NCI-H2196 (cell line): ENCODE results near the gene DNAH2.

Experiments used
- DNase-seq: peaks from one replicate; lab custom pipeline; 2025; ENCODE audit not compliant: unreplicated experiment; lab: John Stamatoyannopoulos, UW

DNAH2 gene

GRCh38 chr17:7719661-7720060 lies 2.1 kb downstream of the DNAH2 start:
- DNase-seq, result no peak

GRCh38 chr17:7720125-7720524 lies 2.6 kb downstream of the DNAH2 start:
- no peak for DNase-seq

- DNase-seq, result no peak
Measured at GRCh38 chr17:7721612-7722011, 4.1 kb downstream of the DNAH2 start.

GRCh38 chr17:7727886-7728285 lies 10.3 kb downstream of the DNAH2 start:
- DNase-seq, result no peak

GRCh38 chr17:7729816-7730215 lies 12.3 kb downstream of the DNAH2 start:
- no peak for DNase-seq

- DNase-seq, result no peak
Measured at GRCh38 chr17:7732981-7733539, 15.5 kb downstream of the DNAH2 start.

GRCh38 chr17:7737601-7738000 lies 20.1 kb downstream of the DNAH2 start:
- no peak for DNase-seq

GRCh38 chr17:7739746-7740145 lies 22.2 kb downstream of the DNAH2 start:
- no peak for DNase-seq

GRCh38 chr17:7740481-7741001 lies 23.0 kb downstream of the DNAH2 start:
- DNase-seq, result no peak

- no peak for DNase-seq
Measured at GRCh38 chr17:7742729-7743128, 25.2 kb downstream of the DNAH2 start.

GRCh38 chr17:7744416-7744815 lies 26.9 kb downstream of the DNAH2 start:
- no peak for DNase-seq

GRCh38 chr17:7745748-7746470 lies 28.4 kb downstream of the DNAH2 start:
- no peak for DNase-seq

GRCh38 chr17:7747635-7748071 lies 30.1 kb downstream of the DNAH2 start:
- no peak for DNase-seq

GRCh38 chr17:7748076-7748775 lies 30.7 kb downstream of the DNAH2 start:
- no peak for DNase-seq

GRCh38 chr17:7750321-7750821 lies 32.8 kb downstream of the DNAH2 start:
- no peak for DNase-seq

GRCh38 chr17:7754656-7755055 lies 37.1 kb downstream of the DNAH2 start:
- DNase-seq, result no peak

GRCh38 chr17:7755095-7755890 lies 37.7 kb downstream of the DNAH2 start:
- no peak for DNase-seq

GRCh38 chr17:7756968-7757367 lies 39.4 kb downstream of the DNAH2 start:
- no peak for DNase-seq

GRCh38 chr17:7763919-7764318 lies 46.4 kb downstream of the DNAH2 start:
- no peak for DNase-seq

GRCh38 chr17:7767004-7767403 lies 49.5 kb downstream of the DNAH2 start:
- no peak for DNase-seq

GRCh38 chr17:7767405-7768021 lies 50.0 kb downstream of the DNAH2 start:
- DNase-seq, result peak; percentile 26
